HPDE6-E6E7 (cell line): Measurements from ENCODE around the gene TTLL9.
"Not testable (repeated sequence)": the region's sequence is repeated elsewhere in the genome, so short reads cannot be mapped to it uniquely, and the experiment has no call there.

Experiments used
- DNase-seq: peaks from one replicate; pipeline ENCODE4 v3.0.0; 2011; ENCODE audit warnings: missing footprints; ENCODE audit errors: extremely low spot score

TTLL9 gene

DNA sequence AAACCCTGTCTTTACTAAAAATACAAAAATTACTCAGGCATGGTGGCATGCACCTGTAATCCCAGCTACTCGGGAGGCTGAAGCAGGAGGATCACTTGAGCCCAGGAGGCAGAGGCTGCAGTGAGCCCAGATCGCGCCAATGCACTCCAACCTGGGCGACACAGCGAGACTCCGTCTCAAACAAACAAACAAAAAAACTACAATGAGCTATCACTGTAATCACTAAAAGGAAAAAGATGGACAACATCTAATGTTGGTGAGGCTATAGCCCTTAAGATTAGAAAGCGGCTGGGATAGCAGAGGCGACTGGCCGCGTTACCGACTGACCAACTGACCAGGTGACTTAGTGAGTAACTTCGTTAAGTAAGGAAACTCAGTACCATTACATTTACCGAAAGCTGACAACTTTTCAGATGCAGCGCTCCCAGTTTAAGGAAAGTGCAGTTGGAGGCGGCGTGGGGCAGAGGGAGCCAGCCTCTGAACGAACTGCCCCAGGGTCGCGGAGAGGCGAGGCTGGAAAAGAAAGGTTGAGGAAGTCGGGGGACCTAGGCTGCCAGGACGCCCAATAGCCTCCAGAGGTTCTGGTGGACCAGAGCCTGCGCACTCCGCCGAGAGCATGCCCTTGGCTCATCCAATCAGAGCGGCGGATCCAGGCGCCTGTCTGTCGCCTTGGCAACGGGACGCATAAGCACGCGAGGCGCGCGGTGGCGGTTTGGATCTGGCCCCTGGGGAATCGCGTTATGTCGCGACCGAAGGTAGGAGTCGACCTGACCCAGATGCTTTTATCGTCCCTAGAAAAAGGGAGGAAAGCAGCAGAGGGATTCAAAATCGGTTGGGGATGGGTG, 8.9 kb downstream of the TTLL9 start:
- DNase-seq, result peak; percentile 100

DNA sequence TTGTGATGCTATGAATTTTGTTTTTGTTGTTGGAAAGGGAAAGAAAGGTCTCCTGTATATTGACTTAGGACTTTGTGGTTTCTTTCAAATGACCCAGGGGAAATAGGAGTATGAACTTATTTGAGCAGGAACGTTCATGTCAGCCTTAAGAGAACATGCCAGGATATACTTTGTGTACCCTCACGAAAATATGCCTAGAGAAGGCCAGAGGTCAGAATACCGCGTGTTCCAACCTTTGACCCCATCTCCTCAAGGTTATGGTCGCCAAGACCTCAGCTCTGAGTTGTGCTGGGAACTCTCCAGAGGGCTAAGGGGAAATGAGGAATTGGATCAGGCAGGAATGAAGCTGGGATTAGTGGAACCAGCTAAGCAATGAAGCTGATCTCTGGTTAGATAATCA, 11.5 kb downstream of the TTLL9 start:
- no peak for DNase-seq

DNA sequence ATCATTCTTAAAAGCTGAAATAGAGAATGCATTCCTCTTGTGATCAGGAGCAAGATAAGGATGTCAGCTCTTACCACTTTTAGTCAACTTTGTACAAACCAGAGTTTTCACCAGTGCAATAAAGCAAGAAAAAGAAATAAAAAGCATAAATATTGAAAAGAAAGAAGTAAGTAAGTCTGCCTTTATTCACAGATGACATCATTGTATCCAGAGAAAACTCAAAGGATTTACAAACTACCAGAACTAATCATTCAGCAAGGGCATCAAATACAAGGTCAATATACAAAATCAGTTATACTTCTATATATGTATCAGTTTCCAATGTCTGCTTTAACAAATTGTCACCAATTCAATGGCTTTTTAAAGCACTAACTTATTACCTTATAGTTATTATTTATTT, 13.4 kb downstream of the TTLL9 start:
- DNase-seq, result no peak

DNA sequence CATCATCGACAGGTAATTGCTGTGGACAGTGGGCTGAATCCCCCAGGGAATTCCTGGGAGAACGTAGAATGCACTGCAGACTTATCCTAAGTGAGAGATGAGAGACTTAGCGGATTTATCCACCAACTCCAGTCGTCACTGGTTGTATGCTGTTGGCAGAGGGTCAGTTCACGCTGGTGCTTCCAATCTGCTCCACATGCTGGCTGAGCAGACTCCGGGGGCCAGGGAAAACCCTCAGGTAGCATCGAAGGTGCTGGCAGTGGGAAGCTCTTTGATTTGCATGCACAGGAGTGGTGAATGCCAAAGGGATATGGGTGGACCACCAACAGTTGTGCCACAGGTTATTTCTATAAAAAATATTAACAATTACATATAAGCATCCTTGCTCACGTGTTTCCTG, 20.2 kb downstream of the TTLL9 start:
- DNase-seq, result no peak

DNA sequence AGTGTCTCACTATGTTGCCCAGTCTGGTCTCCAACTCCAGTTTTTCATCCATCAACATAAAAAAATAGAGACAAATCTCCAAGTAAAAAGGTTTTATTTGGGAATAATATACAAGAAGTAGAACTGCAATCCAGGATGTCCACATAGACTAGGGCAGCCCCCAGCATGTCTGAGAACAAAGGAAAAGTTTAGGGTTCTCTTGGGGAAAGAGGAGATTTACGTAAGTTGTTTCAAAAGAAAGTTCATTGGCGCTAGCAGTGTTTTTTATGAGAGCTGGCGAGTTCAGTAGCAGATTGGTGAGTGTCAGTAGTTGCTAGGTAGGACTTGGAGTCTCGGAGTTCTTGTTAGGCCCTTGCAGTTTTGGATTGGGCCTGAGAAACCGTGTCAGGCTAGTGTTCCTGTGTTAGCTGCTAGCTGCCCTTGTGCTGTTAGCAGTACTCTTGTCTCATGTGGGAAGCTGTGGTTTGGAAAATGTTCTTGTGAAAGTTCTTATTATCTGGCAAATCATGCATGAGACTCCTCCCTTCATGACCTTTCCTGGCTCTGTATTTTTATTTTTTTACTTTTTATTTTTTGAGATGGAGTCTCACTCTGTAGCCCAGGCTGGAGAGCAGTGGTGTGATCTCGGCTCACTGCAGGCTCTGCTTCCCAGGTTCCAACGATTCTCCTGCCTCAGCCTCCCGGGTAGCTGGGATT, 24.7 kb downstream of the TTLL9 start:
- DNase-seq, result peak; percentile 45

DNA sequence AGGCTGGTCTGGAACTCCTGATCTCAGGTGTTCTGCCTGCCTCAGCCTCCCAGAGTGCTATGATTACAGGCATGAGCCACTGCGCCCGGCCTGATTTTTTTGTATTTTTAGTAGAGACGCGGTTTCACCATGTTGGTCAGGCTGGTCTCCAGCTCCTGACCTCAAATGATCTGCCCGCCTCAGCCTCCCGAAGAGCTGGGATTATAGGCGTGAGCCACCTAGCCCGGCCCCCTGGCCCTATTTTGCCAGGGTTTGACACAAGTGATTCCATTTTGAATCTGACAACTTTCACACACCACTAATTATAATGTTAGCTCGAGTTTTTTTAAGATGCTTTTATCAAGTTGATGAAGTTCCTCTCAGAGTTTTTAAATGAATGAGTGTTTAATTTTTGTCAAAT, 25.6 kb downstream of the TTLL9 start:
- DNase-seq, result no peak

DNA sequence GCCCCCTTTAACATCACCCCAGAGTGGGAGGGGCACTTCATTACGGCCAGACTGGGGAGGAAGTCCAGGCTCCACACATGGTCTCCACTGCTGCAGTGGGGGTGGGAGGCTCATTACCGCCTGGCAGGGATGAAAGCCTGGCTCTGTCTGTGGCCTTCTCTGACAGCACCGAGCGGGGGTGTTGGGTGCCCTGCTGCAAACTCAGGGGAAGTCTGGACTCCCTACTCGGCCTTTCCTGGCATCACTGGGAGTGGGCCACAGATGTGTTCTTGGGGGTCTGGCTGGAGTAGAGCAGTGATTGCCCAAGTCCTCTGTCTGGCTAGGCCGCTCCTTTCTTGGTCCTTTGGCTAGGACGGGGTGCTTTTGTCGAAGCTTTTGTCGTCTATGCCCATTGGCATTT, 27.1 kb downstream of the TTLL9 start:
- no peak for DNase-seq

DNA sequence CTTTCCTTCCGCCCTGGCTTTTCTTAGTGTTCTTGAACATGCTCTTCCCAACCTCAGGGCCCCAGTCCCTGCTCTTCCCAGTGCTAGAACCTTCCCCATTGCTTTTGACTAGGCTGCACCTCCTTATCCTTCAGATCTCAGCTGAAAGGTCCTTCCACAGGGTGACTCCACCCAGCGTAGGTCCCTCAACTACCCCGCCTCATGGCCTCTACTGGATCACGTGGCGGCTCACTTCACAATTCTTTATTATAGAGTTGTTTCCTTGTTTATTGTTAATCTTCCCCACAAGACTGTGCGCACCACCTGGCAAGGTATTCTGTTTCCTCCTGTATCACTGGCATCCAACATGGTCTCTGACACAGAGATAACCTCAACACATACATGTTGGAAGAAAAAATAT, 31.2 kb downstream of the TTLL9 start:
- DNase-seq, result no peak

DNA sequence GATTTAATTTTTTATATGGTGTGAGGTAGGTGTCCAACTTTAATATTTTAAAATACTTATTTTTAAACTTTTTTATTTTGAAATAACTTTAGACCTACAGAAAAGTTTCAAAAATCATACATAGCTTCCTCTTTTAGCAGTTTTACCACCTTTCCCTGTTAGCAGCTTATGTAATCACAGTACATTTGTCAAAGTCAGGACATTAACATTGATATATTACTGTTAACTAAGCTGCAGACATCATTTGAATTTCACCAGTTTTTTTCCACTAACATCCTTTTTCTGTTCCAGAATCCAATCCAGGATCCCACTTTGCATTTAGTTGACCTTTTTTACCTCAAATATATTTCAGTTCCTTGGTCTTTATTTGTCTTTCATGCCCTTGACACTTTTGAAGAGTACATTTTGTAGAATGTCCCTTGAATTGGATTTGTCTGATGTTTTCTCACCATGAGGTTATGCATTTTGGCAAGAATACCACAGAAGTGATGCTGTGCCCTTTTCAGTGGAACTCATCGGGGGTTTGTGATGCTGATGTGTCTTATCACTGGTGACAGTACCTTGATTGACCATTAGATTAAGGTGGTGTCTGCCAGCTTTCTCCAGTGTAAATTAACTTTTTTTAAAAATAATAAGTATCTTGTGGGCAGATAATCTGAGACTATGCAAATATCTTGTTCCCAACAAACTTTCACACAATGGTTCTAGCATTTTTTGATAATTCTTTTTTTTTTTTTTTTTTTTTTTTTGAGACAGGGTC, 33.4 kb downstream of the TTLL9 start:
- DNase-seq, result no peak

DNA sequence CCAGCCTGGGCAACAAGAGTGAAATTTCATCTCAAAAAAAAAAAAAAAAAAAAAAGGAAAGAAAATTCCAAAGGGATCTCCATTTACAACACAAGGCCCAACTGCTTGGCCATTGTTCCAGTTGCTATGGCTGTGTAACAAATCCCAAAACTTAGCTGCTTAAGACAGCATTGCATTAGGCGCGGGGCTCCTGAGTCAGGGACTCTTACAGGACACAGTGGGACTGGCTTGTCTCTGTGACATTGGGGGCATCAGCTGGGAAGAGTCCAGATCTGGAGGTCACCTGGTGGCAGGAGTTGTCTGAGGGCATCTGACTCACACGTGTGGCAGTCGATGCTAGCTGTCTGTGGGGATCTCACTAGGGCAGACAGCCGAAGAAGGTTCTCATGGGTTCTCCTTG, 35.6 kb downstream of the TTLL9 start:
- no peak for DNase-seq

DNA sequence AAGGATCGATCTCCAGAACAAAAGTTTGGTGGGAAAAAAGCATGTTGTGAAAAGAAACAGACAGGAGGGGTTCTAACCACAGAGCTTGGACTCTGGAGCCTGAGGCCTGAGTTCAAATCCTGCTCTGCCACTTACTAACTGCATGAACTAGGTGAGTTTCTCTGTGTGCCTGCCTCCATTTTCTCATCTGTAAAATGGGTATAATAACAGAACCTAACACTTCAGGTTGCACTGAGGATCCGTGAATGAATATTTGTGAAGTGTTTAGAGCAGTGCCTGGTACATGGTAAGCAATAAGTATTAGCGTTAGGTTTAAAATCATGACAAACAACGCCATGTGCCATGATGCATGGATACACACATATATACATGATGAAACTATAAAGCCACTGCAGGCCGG, 36.6 kb downstream of the TTLL9 start:
- DNase-seq, result no peak

DNA sequence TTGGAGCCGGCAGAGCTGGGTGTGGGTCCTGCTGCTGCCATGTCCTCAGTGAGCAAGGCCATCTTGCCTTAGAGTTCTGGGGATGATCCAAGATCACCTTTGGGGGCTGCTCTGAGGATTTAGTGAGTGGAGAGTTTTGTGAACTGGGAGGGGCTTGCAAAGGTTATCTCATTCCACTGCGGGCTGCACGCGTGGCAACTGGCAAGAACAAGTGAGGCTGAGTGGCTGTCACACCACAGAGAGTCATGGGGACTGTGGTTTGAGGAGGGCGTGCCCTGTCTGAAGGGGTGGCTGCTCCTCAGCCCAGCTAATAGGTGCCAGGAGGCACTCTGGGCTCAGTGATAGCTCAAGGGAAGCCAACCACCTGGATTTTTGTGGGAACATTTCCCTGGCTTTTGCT, 37.6 kb downstream of the TTLL9 start:
- no peak for DNase-seq

DNA sequence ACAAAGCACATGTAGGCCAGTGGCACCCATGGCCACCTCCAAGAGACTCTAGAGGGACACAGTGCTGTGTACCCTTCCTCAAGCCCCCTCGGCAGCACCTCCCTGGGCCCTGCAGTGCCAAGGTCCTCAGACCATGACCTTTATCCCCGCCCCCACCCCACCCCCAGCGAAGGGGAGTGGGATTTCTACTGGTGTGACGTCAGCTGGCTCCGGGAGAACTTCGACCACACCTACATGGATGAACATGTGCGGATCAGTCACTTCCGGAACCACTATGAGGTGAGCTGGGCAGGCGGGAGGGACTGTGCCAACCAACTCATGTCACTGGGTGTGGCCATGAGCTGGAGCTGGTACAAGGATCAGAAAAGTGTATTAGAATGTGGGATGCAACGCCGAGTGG, 38.0 kb downstream of the TTLL9 start:
- DNase-seq, result no peak

DNA sequence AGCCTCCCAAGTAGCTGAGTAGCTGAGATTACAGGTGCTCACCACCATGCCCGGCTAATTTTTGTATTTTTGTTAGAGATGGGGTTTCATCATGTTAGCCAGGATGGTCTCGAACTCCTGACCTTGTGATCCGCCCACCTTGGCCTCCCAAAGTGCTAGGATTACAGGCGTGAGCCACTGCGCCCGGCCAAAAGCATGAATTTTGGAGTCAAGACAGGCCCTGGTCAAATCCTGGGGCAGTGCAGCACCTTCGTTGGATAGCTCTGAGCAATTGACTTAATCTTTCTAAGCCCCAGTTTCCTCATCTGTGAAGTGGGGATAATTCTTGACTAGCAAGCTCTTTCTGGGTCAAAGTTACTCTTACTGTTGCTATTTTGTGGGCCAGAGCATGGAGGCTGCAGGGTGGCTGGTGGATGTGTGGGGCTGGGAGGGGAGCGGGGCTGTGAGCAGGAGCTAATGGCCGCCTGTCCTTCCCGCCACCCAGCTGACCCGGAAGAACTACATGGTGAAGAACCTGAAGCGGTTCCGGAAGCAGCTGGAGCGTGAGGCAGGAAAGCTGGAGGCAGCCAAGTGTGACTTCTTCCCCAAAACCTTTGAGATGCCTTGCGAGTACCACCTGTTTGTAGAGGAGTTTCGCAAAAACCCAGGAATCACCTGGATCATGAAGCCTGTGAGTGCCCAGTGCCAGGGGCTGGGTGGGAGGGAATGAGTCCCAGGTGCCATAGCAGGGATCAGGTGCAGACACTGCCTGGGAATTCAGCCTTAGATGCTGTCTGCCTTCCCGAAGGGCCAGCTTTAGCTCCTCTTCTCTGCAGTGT, 39.0 kb downstream of the TTLL9 start:
- DNase-seq, result no peak

DNA sequence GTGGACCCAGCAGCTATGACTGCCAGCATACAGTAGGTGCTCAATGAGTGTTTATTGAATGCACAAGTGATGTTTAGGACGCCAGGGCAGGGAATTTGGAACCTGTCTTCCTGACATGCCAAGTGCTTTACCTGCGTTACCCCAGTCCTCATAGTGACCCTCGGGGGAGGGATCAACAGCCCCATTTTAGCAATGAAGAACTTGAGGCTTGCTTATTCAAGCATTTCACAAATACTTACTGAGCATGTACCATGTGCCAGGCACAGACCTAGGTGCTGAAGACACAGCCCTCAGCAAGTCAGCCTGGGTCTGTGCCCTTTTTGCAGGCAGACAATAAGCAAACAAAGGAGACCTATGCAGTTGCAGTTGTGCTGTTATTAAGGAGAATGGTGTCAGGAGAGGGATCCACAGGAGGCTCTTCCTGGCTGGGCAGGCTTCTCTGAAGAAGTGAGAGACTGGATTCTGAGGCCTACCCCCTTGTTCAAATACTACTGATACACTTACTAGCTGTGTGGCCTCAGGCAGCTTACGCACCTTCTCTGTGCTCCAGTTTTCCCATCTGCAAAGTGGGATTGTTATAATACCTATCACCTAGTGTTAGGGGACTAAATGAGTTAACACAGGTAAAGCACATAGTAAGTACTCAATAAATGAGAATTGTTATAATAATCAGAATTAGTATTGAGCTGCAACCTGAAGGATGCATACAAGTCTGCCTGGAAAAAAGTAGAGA, 39.8 kb downstream of the TTLL9 start:
- DNase-seq, result no peak

DNA sequence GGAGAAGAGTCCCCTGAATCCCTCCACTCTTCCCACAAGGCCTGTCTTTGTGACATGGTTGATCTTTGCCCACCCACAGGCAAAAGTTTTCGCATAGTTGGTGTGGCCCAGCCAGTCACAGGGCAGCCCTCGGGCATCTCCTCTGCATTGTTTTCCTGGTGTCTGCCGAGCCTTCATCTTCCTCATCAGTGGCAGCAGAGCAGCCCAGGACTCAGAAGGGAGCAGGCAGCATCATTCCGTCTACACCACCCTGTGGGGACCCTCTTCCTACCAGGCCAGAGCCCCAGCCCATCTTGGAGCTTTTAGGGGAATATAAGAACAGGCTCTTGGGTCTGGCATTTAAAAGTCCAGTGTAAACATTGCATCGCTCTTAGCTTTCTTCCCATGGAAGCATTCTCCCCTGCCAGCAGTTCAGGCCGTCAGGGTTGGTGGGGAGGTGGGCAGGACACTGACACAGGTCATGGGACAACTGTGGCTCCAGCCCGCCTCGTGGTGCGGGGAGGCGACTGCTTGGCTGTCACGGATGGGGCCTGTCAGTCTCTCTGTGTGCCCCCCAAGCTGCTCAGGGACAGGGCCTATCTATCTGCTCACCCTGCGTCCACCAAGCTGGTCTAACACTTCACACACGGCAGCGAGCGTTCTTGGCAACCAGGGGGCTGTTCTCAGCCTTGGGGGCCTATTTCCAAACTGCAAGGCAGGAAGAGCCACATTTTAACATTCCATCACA, 43.2 kb downstream of the TTLL9 start:
- DNase-seq, result no peak

DNA sequence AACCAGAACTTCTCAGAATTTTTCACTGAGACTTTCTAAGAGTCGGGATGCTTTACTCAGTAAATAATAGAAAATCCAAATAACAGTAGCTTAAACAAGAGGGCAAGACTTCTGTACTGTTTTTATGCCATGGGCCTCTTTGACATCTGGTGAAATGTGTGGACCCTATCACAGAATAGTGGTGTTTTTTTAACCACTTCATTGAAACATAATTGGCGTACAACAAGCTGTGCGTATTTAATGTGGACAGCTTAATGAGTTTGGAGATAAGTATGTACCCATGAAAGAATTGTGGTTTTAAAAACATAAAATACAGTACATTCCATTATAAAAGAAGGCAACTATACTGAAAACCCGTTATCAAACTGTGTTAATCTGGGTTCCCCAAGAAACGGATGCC, 43.7 kb downstream of the TTLL9 start:
- DNase-seq, result no peak

DNA sequence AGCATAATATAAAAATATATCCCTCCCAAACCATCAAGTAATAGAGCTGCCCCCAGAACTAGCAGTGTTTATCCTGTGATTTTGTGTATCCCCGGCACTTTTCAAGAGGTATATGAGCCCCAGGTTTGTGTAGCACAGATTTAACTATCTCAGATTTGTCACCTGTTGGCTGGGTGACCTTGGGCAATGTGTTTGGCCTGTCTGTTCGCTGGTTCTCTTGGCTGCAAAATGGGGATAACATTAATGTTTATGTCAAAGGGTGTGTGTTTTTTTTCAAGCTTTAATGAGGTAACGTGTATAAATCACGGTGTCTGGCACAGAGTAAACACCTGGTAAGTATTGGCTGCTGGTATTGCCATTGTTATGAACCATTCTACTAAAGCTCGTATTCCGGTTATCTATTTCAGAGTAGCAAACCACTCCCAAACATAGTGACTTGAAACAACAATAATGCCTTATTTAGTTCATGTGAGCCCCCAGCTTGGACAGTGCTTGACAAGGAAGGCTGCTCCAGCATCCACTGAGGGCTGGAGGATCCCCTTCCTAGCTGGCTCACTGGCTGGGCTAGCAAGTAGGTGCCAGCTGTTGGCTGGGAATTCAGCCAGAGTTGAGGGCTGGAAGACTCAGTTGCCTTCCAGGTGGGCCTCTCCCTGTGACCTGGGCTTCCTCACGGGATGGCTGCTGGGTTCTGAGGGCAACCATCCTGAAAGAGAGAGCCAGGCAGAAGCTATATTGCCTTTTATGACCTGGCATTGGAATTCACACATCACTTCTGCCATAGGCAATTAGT, 45.3 kb downstream of the TTLL9 start:
- DNase-seq, result no peak

DNA sequence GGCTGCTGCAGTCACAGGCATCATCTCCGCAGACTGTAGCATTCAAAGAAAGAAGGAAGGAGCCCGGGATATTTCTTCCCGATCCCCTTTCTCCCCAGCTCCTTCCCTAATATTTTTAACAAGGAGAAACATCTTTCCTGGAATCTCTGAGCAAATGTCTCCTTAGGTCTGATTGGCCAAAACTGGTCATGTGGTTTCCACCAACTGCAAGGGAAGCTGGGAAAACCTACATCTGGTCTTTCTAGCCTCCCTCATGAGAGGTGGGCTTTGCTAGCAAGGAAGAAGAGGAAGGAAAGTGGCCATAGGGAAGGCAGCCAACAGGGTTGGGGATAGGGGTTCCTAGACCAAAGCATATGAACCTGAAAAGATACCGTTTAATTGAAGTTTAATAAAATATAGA, 46.3 kb downstream of the TTLL9 start:
- DNase-seq, result no peak

DNA sequence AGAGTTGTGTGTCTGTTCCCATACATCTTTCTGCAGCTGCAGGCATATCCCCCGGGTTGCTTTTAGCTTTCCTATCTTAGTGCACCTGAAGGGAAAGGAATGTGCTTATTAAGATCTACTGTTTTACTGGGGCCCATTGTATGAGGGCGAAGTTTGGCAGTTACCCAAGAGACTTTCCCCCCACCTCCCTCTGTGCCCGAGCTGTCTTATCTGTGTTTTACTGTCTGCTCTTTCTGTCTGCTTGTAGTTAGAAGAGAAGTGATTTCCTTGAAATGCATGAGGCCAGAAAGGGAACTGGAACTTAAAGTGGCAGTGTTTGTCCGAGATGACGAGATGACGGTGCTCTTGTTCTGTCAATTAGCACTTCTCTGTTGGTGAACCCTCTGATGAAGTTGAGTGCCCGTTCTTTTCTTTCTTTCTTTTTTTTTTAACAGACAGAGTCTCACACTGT, 47.6 kb downstream of the TTLL9 start:
- DNase-seq, result not testable (repeated sequence)
